Non-pigmented ciliary epithelial cell (primary cell): ENCODE measurements around the gene MARS1.

ENCODE experiments used
- DNase-seq: peaks from one replicate; pipeline ENCODE4 v3.0.0-alpha.2; 2010; ENCODE audit warnings: low read depth

MARS1 gene

GRCh38 chr12:57473392-57473791 is 14.5 kb upstream of the MARS1 start:
- DNase-seq, result no peak

- no peak for DNase-seq
Measured at GRCh38 chr12:57473886-57474285, 14.0 kb upstream of the MARS1 start.

GRCh38 chr12:57474430-57474829 is 13.4 kb upstream of the MARS1 start:
- no peak for DNase-seq

- no peak for DNase-seq
Measured at GRCh38 chr12:57474862-57475261, 13.0 kb upstream of the MARS1 start.

- DNase-seq, result no peak
Measured at GRCh38 chr12:57475271-57476161, 12.4 kb upstream of the MARS1 start.

- DNase-seq, result no peak
Measured at GRCh38 chr12:57476162-57476992, 11.5 kb upstream of the MARS1 start.

- no peak for DNase-seq
Measured at GRCh38 chr12:57476993-57477709, 10.7 kb upstream of the MARS1 start.

GRCh38 chr12:57477710-57478681 is 9.9 kb upstream of the MARS1 start:
- DNase-seq, result no peak

- DNase-seq, result no peak
Measured at GRCh38 chr12:57479043-57479375, 8.9 kb upstream of the MARS1 start.

GRCh38 chr12:57479376-57480115 is 8.3 kb upstream of the MARS1 start, which contains the start of gene ARHGAP9:
ARHGAP9 (minus strand) TSS chr12:57479866; CDS start chr12:57479406, 460 bp downstream.
- DNase-seq, result no peak

GRCh38 chr12:57481671-57482070 is 6.2 kb upstream of the MARS1 start:
- no peak for DNase-seq

- DNase-seq, result peak; percentile 68
Measured at GRCh38 chr12:57483466-57483865, 4.4 kb upstream of the MARS1 start.

- no peak for DNase-seq
Measured at GRCh38 chr12:57485695-57486094, 2.2 kb upstream of the MARS1 start.

- DNase-seq, result no peak
Measured at GRCh38 chr12:57487055-57487596, 742 bp upstream of the MARS1 start.

- DNase-seq, result no peak
Measured at GRCh38 chr12:57488402-57489156, 711 bp downstream of the MARS1 start.

- DNase-seq, result peak; percentile 24
Measured at GRCh38 chr12:57489157-57489641, 1.3 kb downstream of the MARS1 start.

GRCh38 chr12:57490126-57490525 is 2.3 kb downstream of the MARS1 start:
- no peak for DNase-seq

GRCh38 chr12:57491393-57492280 is 3.8 kb downstream of the MARS1 start:
- no peak for DNase-seq
